H9 (cell line): Measurements from ENCODE around the gene TTC27. TPM values are rescaled to one million over a fixed set of nuclear protein-coding genes. Genes with fewer than 3 reads are reported as not detected.

Experiments
- DNase-seq: peaks from one replicate; pipeline ENCODE4 v3.0.0-alpha.2; 2017
- H2AFZ ChIP-seq: one replicate; pipeline ENCODE4 v1.6.1; 2013; ENCODE audit warnings: mild to moderate bottlenecking, low read length, control low read depth, moderate library complexity
- H2AK5ac ChIP-seq: 2 replicates; pipeline ENCODE4 v1.6.1; 2013; ENCODE audit warnings: low read length, control low read depth, mixed read lengths; ENCODE audit not compliant: insufficient read length
- H2BK120ac ChIP-seq: one replicate; pipeline ENCODE4 v1.6.1; 2013; ENCODE audit warnings: low read depth, mild to moderate bottlenecking, low read length, control low read depth, inconsistent platforms; ENCODE audit not compliant: poor library complexity, severe bottlenecking
- H2BK12ac ChIP-seq: 2 replicates; pipeline ENCODE4 v1.6.1; 2013; ENCODE audit warnings: low read length, control low read depth, mixed read lengths, low read depth; ENCODE audit not compliant: insufficient read length
- H2BK15ac ChIP-seq: 2 replicates; pipeline ENCODE4 v1.6.1; 2013; ENCODE audit warnings: low read depth, low read length, control low read depth
- H2BK20ac ChIP-seq: one replicate; pipeline ENCODE4 v1.6.1; 2013; ENCODE audit warnings: low read depth, mild to moderate bottlenecking, low read length, control low read depth, inconsistent platforms; ENCODE audit not compliant: poor library complexity, severe bottlenecking
- H2BK5ac ChIP-seq: 2 replicates; pipeline ENCODE4 v1.6.1; 2013; ENCODE audit warnings: low read length, control low read depth, mixed read lengths; ENCODE audit not compliant: insufficient read length
- H3K14ac ChIP-seq: 2 replicates; pipeline ENCODE4 v1.6.1; 2013; ENCODE audit warnings: low read length, control low read depth; ENCODE audit not compliant: insufficient read depth
- H3K18ac ChIP-seq: 2 replicates; pipeline ENCODE4 v1.6.1; 2013; ENCODE audit warnings: low read depth, mild to moderate bottlenecking, mixed read lengths, low read length, control low read depth; ENCODE audit not compliant: insufficient read length
- H3K23ac ChIP-seq: 2 replicates; pipeline ENCODE4 v1.6.1; 2013; ENCODE audit warnings: low read length, control low read depth, mixed read lengths, low read depth; ENCODE audit not compliant: insufficient read length
- H3K23me2 ChIP-seq: 2 replicates; pipeline ENCODE4 v1.6.1; 2013; ENCODE audit warnings: low read depth, mild to moderate bottlenecking, mixed read lengths, low read length, control low read depth; ENCODE audit not compliant: insufficient read length, poor library complexity, severe bottlenecking
- H3K27ac ChIP-seq: 2 replicates; pipeline ENCODE4 v1.5.1; 2013; ENCODE audit warnings: low read length, control low read depth, mixed read lengths, low read depth; ENCODE audit not compliant: insufficient read length
- H3K27me3 ChIP-seq: 2 replicates; pipeline ENCODE4 v1.6.1; 2013; ENCODE audit warnings: low read length, control low read depth, inconsistent platforms; ENCODE audit not compliant: insufficient read depth
- H3K4ac ChIP-seq: 2 replicates; pipeline ENCODE4 v1.6.1; 2013; ENCODE audit warnings: low read depth, mild to moderate bottlenecking, control low read depth, inconsistent platforms, low read length, moderate library complexity
- H3K4me1 ChIP-seq: 2 replicates; pipeline ENCODE4 v1.6.1; 2013; ENCODE audit warnings: low read length, control low read depth, inconsistent platforms; ENCODE audit not compliant: insufficient read depth
- H3K4me2 ChIP-seq: 2 replicates; pipeline ENCODE4 v1.6.1; 2013; ENCODE audit warnings: low read length, control low read depth, mixed read lengths; ENCODE audit not compliant: insufficient read length, insufficient read depth
- H3K56ac ChIP-seq: 2 replicates; pipeline ENCODE4 v1.6.1; 2013; ENCODE audit warnings: low read depth, mild to moderate bottlenecking, mixed read lengths, low read length, control low read depth; ENCODE audit not compliant: insufficient read length
- H3K79me1 ChIP-seq: 2 replicates; pipeline ENCODE4 v1.6.1; 2013; ENCODE audit warnings: low read depth, mild to moderate bottlenecking, moderate library complexity, low read length, control low read depth, inconsistent platforms; ENCODE audit not compliant: insufficient read depth, poor library complexity, severe bottlenecking
- H3K79me2 ChIP-seq: 2 replicates; pipeline ENCODE4 v1.6.1; 2013; ENCODE audit warnings: low read length, control low read depth, inconsistent platforms; ENCODE audit not compliant: insufficient read depth
- H3K9ac ChIP-seq: 2 replicates; pipeline ENCODE4 v1.6.1; 2013; ENCODE audit warnings: low read length, control low read depth, mixed read lengths; ENCODE audit not compliant: insufficient read length; ENCODE audit errors: extremely low read depth
- H3K9me3 ChIP-seq: one replicate; pipeline ENCODE4 v1.6.1; 2013; ENCODE audit warnings: low read depth, low read length, inconsistent platforms; ENCODE audit not compliant: control insufficient read depth
- H3T11ph ChIP-seq: one replicate; pipeline ENCODE4 v1.6.1; 2013; ENCODE audit warnings: mild to moderate bottlenecking, low read length, control low read depth, inconsistent platforms
- H4K20me1 ChIP-seq: one replicate; pipeline ENCODE4 v1.6.1; 2013; ENCODE audit not compliant: control insufficient read depth, insufficient read length, insufficient read depth
- H4K5ac ChIP-seq: 2 replicates; pipeline ENCODE4 v1.6.1; 2013; ENCODE audit warnings: low read depth, mild to moderate bottlenecking, mixed read lengths, low read length, control low read depth; ENCODE audit not compliant: insufficient read length
- H4K8ac ChIP-seq: replicated peaks from 2 replicates; pipeline ENCODE4 v1.6.1; 2013; ENCODE audit warnings: low read length, control low read depth, mixed read lengths, low read depth; ENCODE audit not compliant: insufficient read length
- H4K91ac ChIP-seq: 2 replicates; pipeline ENCODE4 v1.6.1; 2013; ENCODE audit warnings: low read depth, mild to moderate bottlenecking, moderate library complexity, mixed read lengths, low read length, control low read depth; ENCODE audit not compliant: insufficient read length
- H3K27ac Mint-ChIP-seq, 3 experiments: 2 replicates in 2 of 3; 3 replicates in 1 of 3; pipeline ENCODE4 v1.8.0; 2020 to 2021; ENCODE audit warnings: mixed read lengths in 3 of 3, mild to moderate bottlenecking in 1 of 3, moderate library complexity in 1 of 3
- H3K27me3 Mint-ChIP-seq: 2 replicates; pipeline ENCODE4 v1.8.0; 2021; ENCODE audit warnings: low read depth, mild to moderate bottlenecking, moderate library complexity, mixed read lengths
- H3K36me3 Mint-ChIP-seq, 3 experiments: 2 replicates in 2 of 3; 3 replicates in 1 of 3; pipeline ENCODE4 v1.8.0; 2020 to 2021; ENCODE audit warnings: low read depth in 3 of 3, mixed read lengths in 3 of 3; ENCODE audit not compliant: insufficient read depth in 1 of 3
- H3K4me1 Mint-ChIP-seq, 2 experiments: 2 replicates each; pipeline ENCODE4 v1.8.0; 2020; ENCODE audit warnings: mixed read lengths in 2 of 2
- H3K4me3 Mint-ChIP-seq, 2 experiments: 2 replicates in 1 of 2; 3 replicates in 1 of 2; pipeline ENCODE4 v1.8.0; 2020 to 2021; ENCODE audit warnings: mild to moderate bottlenecking in 2 of 2, mixed read lengths in 2 of 2, moderate library complexity in 1 of 2
- H3K9me3 Mint-ChIP-seq, 2 experiments: 2 replicates in 1 of 2; 3 replicates in 1 of 2; pipeline ENCODE4 v1.8.0; 2020; ENCODE audit warnings: mild to moderate bottlenecking in 2 of 2, mixed read lengths in 2 of 2, moderate library complexity in 1 of 2
- WGBS: extraction: QIAGEN DNeasy Blood & Tissue Kit; methylation state at CpG from one replicate; pipeline ENCODE4 v1.1.7; 2013; ENCODE audit warnings: missing lambda C conversion rate, low lambda C conversion rate, mixed read lengths; ENCODE audit not compliant: insufficient read length; ENCODE audit errors: extremely low coverage; 5-methylcytosine and 5-hydroxymethylcytosine counted together
- total RNA-seq: library from RNA; stranded (reverse); gene quantifications from 2 replicates; pipeline ENCODE4 v1.2.1, GENCODE V29; 2021
- TF ChIP-seq, protein P1 (sequence below): fragments of 200-600 bp; sonication (generic); conservative IDR thresholded peaks from 3 replicates; pipeline ENCODE4 v1.8.0; 2021; ENCODE audit warnings: antibody characterized with exemption, mild to moderate bottlenecking

TTC27 gene
- total RNA-seq, 1 experiment from 2014 or later, result 26.0 TPM

- TF ChIP-seq, protein P1, sequence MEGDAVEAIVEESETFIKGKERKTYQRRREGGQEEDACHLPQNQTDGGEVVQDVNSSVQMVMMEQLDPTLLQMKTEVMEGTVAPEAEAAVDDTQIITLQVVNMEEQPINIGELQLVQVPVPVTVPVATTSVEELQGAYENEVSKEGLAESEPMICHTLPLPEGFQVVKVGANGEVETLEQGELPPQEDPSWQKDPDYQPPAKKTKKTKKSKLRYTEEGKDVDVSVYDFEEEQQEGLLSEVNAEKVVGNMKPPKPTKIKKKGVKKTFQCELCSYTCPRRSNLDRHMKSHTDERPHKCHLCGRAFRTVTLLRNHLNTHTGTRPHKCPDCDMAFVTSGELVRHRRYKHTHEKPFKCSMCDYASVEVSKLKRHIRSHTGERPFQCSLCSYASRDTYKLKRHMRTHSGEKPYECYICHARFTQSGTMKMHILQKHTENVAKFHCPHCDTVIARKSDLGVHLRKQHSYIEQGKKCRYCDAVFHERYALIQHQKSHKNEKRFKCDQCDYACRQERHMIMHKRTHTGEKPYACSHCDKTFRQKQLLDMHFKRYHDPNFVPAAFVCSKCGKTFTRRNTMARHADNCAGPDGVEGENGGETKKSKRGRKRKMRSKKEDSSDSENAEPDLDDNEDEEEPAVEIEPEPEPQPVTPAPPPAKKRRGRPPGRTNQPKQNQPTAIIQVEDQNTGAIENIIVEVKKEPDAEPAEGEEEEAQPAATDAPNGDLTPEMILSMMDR, result no peak
- no peaks in the 10 kb centered on the region for H4K20me1 ChIP-seq
- H3K27me3 ChIP-seq, result no peaks in the 10 kb centered on the region
- no peaks in the 10 kb centered on the region for H3K4me1 ChIP-seq
- H3K4me2 ChIP-seq, result no peak overlapping the region
- Mint-ChIP-seq H3K36me3 (peaks cover 5 to 36% (median 21%) of the 10 kb centered on the region in 3 experiments; a peak in 6 of 7 replicates), H3K27ac (no peak overlapping the region), H3K4me3 (no peak overlapping the region), H3K27me3 (no peaks in the 10 kb centered on the region), H3K9me3 (no peaks in the 10 kb centered on the region), H3K4me1 (no peaks in the 10 kb centered on the region)
- H3K18ac ChIP-seq, result no peak overlapping the region
- H3K9ac ChIP-seq, result no peak overlapping the region
- H3T11ph ChIP-seq, result no peak overlapping the region
- no peak overlapping the region for H2AK5ac ChIP-seq
- H3K27ac ChIP-seq, result no peak overlapping the region
- no peaks in the 10 kb centered on the region for H3K79me2 ChIP-seq
- no peak overlapping the region for H4K5ac ChIP-seq
- no peak overlapping the region for H2BK120ac ChIP-seq
- H2BK5ac ChIP-seq, result no peak overlapping the region
- WGBS, result no CpG with 5 or more reads among the region's 5 CpGs
- no peak overlapping the region for H2BK20ac ChIP-seq
- no peak overlapping the region for H4K91ac ChIP-seq
- no peak for DNase-seq
- H3K9me3 ChIP-seq, result no peaks in the 10 kb centered on the region
- no peaks in the 10 kb centered on the region for H3K23me2 ChIP-seq
- no peak overlapping the region for H3K14ac ChIP-seq
- no peak overlapping the region for H4K8ac ChIP-seq
- H2AFZ ChIP-seq, result no peak overlapping the region
- H3K4ac ChIP-seq, result no peak overlapping the region
- no peaks in the 10 kb centered on the region for H3K79me1 ChIP-seq
- H2BK15ac ChIP-seq, result no peak overlapping the region
- H2BK12ac ChIP-seq, result no peak overlapping the region
- H3K56ac ChIP-seq, result no peak overlapping the region
- H3K23ac ChIP-seq, result no peak overlapping the region
Observed at GRCh38 chr2:32647180-32647651, 19.4 kb downstream of the TTC27 start.
